Endodermal cell (in vitro differentiated cells): ENCODE measurements around the gene SLC35E2B. TPM values are rescaled to one million over a fixed set of nuclear protein-coding genes. Genes with fewer than 3 reads are reported as not detected.
"Not testable (repeated sequence)": the region's sequence is repeated elsewhere in the genome, so short reads cannot be mapped to it uniquely, and the experiment has no call there.

Experiments
- DNase-seq: peaks from one replicate; pipeline ENCODE4 v3.0.0-alpha.2; 2017
- H3K27ac ChIP-seq: 2 replicates; pipeline ENCODE4 v1.5.1; 2013; ENCODE audit warnings: mild to moderate bottlenecking, low read depth, low read length, moderate library complexity
- H3K27me3 ChIP-seq: 2 replicates; pipeline ENCODE4 v1.6.1; 2013; ENCODE audit warnings: mild to moderate bottlenecking, low read length, moderate library complexity; ENCODE audit not compliant: insufficient read depth, control insufficient read depth, poor library complexity, severe bottlenecking
- H3K36me3 ChIP-seq: 2 replicates; pipeline ENCODE4 v1.7.0; 2013; ENCODE audit warnings: mild to moderate bottlenecking, low read length, moderate library complexity; ENCODE audit not compliant: control insufficient read depth, insufficient read depth
- H3K4me1 ChIP-seq: one replicate; pipeline ENCODE4 v1.7.0; 2013; ENCODE audit warnings: low read length; ENCODE audit not compliant: control insufficient read depth, insufficient read depth
- H3K4me3 ChIP-seq: 2 replicates; pipeline ENCODE4 v1.5.1; 2013; ENCODE audit warnings: mild to moderate bottlenecking, low read length, moderate library complexity
- H3K9ac ChIP-seq: 2 replicates; pipeline ENCODE4 v1.6.1; 2013; ENCODE audit warnings: mild to moderate bottlenecking, low read length, moderate library complexity; ENCODE audit not compliant: poor library complexity, severe bottlenecking; ENCODE audit errors: extremely low read depth
- H3K9me3 ChIP-seq: 2 replicates; pipeline ENCODE4 v1.6.1; 2013; ENCODE audit warnings: mild to moderate bottlenecking, low read length, moderate library complexity; ENCODE audit not compliant: control insufficient read depth
- H3K27ac Mint-ChIP-seq: 2 replicates; pipeline ENCODE4 v1.8.0; 2020; ENCODE audit warnings: mixed read lengths
- H3K27me3 Mint-ChIP-seq: 2 replicates; pipeline ENCODE4 v1.8.0; 2021; ENCODE audit warnings: mild to moderate bottlenecking, mixed read lengths; ENCODE audit not compliant: insufficient read depth
- H3K36me3 Mint-ChIP-seq: 2 replicates; pipeline ENCODE4 v1.8.0; 2020; ENCODE audit warnings: low read depth, mixed read lengths
- H3K4me1 Mint-ChIP-seq: 2 replicates; pipeline ENCODE4 v1.8.0; 2020; ENCODE audit warnings: mixed read lengths
- H3K4me3 Mint-ChIP-seq: 2 replicates; pipeline ENCODE4 v1.8.0; 2020; ENCODE audit warnings: mild to moderate bottlenecking, moderate library complexity, mixed read lengths
- H3K9me3 Mint-ChIP-seq: 2 replicates; pipeline ENCODE4 v1.8.0; 2020; ENCODE audit warnings: mild to moderate bottlenecking, mixed read lengths
- WGBS, 2 experiments: methylation state at CpG; one replicate each; pipeline versions ENCODE4 v1.1.5 to v1.1.7; 2013; ENCODE audit warnings: missing lambda C conversion rate in 2 of 2, mixed read lengths in 1 of 2; ENCODE audit not compliant: insufficient coverage in 1 of 2, insufficient read length in 1 of 2; 5-methylcytosine and 5-hydroxymethylcytosine counted together
- total RNA-seq, 2 donors: library from RNA; stranded (reverse); fragmentation: NEBNext Ultra II Directional in 1 of 2; extraction: Animal tissue kit (Norgen Biotek cat#: 25700) in 1 of 2; gene quantifications; 2 replicates in 1 of 2; 3 replicates in 1 of 2; pipeline ENCODE4 v1.2.1, GENCODE V29; 2021
- TF ChIP-seq, protein P1 (sequence below): fragments of 200-600 bp; sonication (generic); conservative IDR thresholded peaks from 2 replicates; pipeline ENCODE4 v1.5.0; 2021; ENCODE audit warnings: antibody characterized with exemption, mild to moderate bottlenecking

The SLC35E2B gene
- total RNA-seq, 2 donors from 2014 or later = 51.2 to 56.9 TPM

- H3K9me3 ChIP-seq = no peaks in the 10 kb centered on the region
- no peaks in the 10 kb centered on the region for H3K27me3 ChIP-seq
- peak; percentile 78 for DNase-seq
- peaks cover 24% of the 10 kb centered on the region for H3K4me1 Mint-ChIP-seq
- H3K4me1 ChIP-seq = no peaks in the 10 kb centered on the region
- H3K9ac ChIP-seq = no peak overlapping the region
- H3K4me3 ChIP-seq = no peak overlapping the region
- 81 to 83% methylated on average over 22 to 24 of the region's 24 CpGs for WGBS, 2 experiments
- H3K27ac ChIP-seq = no peak overlapping the region
- no peaks in the 10 kb centered on the region for H3K27me3 Mint-ChIP-seq
- H3K36me3 ChIP-seq = peaks cover 4% of the 10 kb centered on the region
- peaks cover 25% of the 10 kb centered on the region for H3K36me3 Mint-ChIP-seq
- no peaks in the 10 kb centered on the region for H3K9me3 Mint-ChIP-seq
- H3K4me3 Mint-ChIP-seq = no peak overlapping the region
- H3K27ac Mint-ChIP-seq = peak overlapping the region; percentile 90
- TF ChIP-seq, protein P1, sequence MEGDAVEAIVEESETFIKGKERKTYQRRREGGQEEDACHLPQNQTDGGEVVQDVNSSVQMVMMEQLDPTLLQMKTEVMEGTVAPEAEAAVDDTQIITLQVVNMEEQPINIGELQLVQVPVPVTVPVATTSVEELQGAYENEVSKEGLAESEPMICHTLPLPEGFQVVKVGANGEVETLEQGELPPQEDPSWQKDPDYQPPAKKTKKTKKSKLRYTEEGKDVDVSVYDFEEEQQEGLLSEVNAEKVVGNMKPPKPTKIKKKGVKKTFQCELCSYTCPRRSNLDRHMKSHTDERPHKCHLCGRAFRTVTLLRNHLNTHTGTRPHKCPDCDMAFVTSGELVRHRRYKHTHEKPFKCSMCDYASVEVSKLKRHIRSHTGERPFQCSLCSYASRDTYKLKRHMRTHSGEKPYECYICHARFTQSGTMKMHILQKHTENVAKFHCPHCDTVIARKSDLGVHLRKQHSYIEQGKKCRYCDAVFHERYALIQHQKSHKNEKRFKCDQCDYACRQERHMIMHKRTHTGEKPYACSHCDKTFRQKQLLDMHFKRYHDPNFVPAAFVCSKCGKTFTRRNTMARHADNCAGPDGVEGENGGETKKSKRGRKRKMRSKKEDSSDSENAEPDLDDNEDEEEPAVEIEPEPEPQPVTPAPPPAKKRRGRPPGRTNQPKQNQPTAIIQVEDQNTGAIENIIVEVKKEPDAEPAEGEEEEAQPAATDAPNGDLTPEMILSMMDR = peak; percentile 67
These were observed 13.8 kb downstream of the SLC35E2B start for GRCh38 chr1:1678581-1679380.

GRCh38 chr1:1677718-1678580 is 14.6 kb downstream of the SLC35E2B start:
- no peaks in the 10 kb centered on the region for H3K9me3 ChIP-seq
- H3K27ac ChIP-seq = no peak overlapping the region
- no peak overlapping the region for H3K4me3 ChIP-seq
- no peak overlapping the region for H3K9ac ChIP-seq
- H3K4me1 ChIP-seq = no peaks in the 10 kb centered on the region
- no peak overlapping the region for H3K4me3 Mint-ChIP-seq
- H3K36me3 Mint-ChIP-seq = peaks cover 25% of the 10 kb centered on the region
- TF ChIP-seq, protein P1 = no peak
- H3K27me3 Mint-ChIP-seq = no peaks in the 10 kb centered on the region
- no peaks in the 10 kb centered on the region for H3K9me3 Mint-ChIP-seq
- H3K36me3 ChIP-seq = peaks cover 4% of the 10 kb centered on the region
- WGBS, 2 experiments = 94% methylated on average over 35 to 39 of the region's 39 CpGs
- H3K27ac Mint-ChIP-seq = peak overlapping the region; percentile 90
- peaks cover 16% of the 10 kb centered on the region for H3K4me1 Mint-ChIP-seq
- H3K27me3 ChIP-seq = no peaks in the 10 kb centered on the region
- DNase-seq = no peak

GRCh38 chr1:1676087-1676486 is 16.5 kb downstream of the SLC35E2B start:
- H3K9me3 ChIP-seq, H3K27me3 ChIP-seq, H3K27ac Mint-ChIP-seq, H3K9me3 Mint-ChIP-seq, H3K9ac ChIP-seq, H3K27me3 Mint-ChIP-seq, H3K4me3 ChIP-seq, H3K27ac ChIP-seq, DNase-seq, H3K4me3 Mint-ChIP-seq, H3K4me1 ChIP-seq: not testable (repeated sequence)
- WGBS, 2 experiments = no CpG with 5 or more reads among the region's 21 CpGs
- Mint-ChIP-seq H3K36me3 (peaks cover 28% of the 10 kb centered on the region), H3K4me1 (peaks cover 13% of the 10 kb centered on the region)
- H3K36me3 ChIP-seq = peaks cover 20% of the 10 kb centered on the region

GRCh38 chr1:1675218-1675617 is 17.4 kb downstream of the SLC35E2B start:
- not testable (repeated sequence) for H3K4me1 ChIP-seq, H3K27me3 ChIP-seq, H3K9me3 Mint-ChIP-seq, H3K9ac ChIP-seq, H3K9me3 ChIP-seq, DNase-seq, H3K27ac Mint-ChIP-seq, H3K27me3 Mint-ChIP-seq, H3K27ac ChIP-seq, H3K4me3 ChIP-seq, H3K4me3 Mint-ChIP-seq
- peaks cover 21% of the 10 kb centered on the region for H3K36me3 ChIP-seq
- peaks cover 13% of the 10 kb centered on the region for H3K4me1 Mint-ChIP-seq
- 96% methylated on average over 5 of the region's 18 CpGs; no CpG with 5 or more reads in 1 of the 2 experiments for WGBS, 2 experiments
- peaks cover 35% of the 10 kb centered on the region for H3K36me3 Mint-ChIP-seq

DNA sequence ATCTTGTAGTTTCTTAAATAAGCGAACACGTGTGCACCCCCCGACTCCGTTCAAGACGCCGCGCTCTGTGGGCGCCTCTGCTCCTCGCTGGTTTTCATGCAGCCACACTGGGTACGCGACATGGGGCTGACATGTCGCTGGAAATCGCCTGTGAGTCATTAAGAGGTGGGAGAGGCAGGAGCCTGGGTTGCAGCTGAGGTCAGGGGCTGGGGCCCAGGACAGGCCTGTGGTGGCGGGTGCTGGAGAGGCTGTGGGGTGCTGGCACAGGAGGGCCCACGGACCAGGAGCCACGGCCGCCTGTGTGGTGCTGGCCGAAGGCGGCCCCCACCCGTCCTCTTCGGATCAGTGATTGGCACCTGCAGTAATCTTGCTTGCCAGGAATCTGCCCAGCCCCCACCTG is 17.8 kb downstream of the SLC35E2B start:
- 20 to 86% methylated on average over 1 to 14 of the region's 21 CpGs for WGBS, 2 experiments
- not testable (repeated sequence) for H3K27ac ChIP-seq, H3K27me3 Mint-ChIP-seq

More for the DNA sequence above, 17.8 kb downstream of the SLC35E2B start:
- DNase-seq, H3K4me3 ChIP-seq, H3K9ac ChIP-seq, H3K27me3 ChIP-seq, H3K4me1 ChIP-seq, H3K9me3 Mint-ChIP-seq, H3K27ac Mint-ChIP-seq, H3K9me3 ChIP-seq, H3K4me3 Mint-ChIP-seq: not testable (repeated sequence)
- Mint-ChIP-seq H3K4me1 (peaks cover 13% of the 10 kb centered on the region), H3K36me3 (peaks cover 38% of the 10 kb centered on the region)
- H3K36me3 ChIP-seq = peaks cover 24% of the 10 kb centered on the region
